PC-3 (cell line): ENCODE data around the gene MBNL1. TPM values are rescaled to one million over a fixed set of nuclear protein-coding genes. Genes with fewer than 3 reads are reported as not detected.

Experiments used
- ATAC-seq: fragments of 200-7000 bp; cut with Tn5 transposase; 2 replicates; pipeline ENCODE4 v1.9.1; 2020; ENCODE audit warnings: mild to moderate bottlenecking, moderate library complexity
- BruUV-seq: library from RNA; stranded (reverse); fragments of 400-500 nt; replicated peaks from 2 replicates; lab custom pipeline; 2021; lab: Mats Ljungman, UMichigan
- CTCF ChIA-PET: fragments of 300-600 bp; sonication (Branson Sonifier 250); formaldehyde crosslinking; loops from one replicate; lab custom pipeline; 2022; ENCODE audit warnings: antibody characterized with exemption; lab: Charles Lee
- POLR2A ChIA-PET: fragments of 300-600 bp; sonication (Branson Sonifier 250); formaldehyde crosslinking; loops from one replicate; lab custom pipeline; 2022; ENCODE audit warnings: antibody characterized with exemption; ENCODE audit not compliant: unreplicated experiment; lab: Charles Lee
- DNase-seq: peaks from one replicate; pipeline ENCODE4 v3.0.0-alpha.2; 2015
- H2AFZ ChIP-seq: fragments of 300-600 bp; sonication (generic); 2 replicates; pipeline ENCODE4 v1.6.0; 2016; ENCODE audit warnings: antibody characterized with exemption, low read length
- H3F3A ChIP-seq: fragments of 300-600 bp; sonication (generic); one replicate; pipeline ENCODE4 v1.6.0; 2017; ENCODE audit warnings: antibody characterized with exemption, low read length, control low read depth, mild to moderate bottlenecking; ENCODE audit not compliant: unreplicated experiment
- H3K27ac ChIP-seq: fragments of 300-600 bp; sonication (generic); 2 replicates; pipeline ENCODE4 v1.5.1; 2016; ENCODE audit warnings: mild to moderate bottlenecking, low read length
- H3K27me3 ChIP-seq: fragments of 300-600 bp; sonication (generic); 2 replicates; pipeline ENCODE4 v1.6.1; 2016; ENCODE audit warnings: low read length, mixed read lengths
- H3K36me3 ChIP-seq: fragments of 300-600 bp; sonication (generic); 2 replicates; pipeline ENCODE4 v1.6.1; 2016; ENCODE audit warnings: low read depth, mixed run types, low read length, mixed read lengths
- H3K4me1 ChIP-seq: fragments of 300-600 bp; sonication (generic); 2 replicates; pipeline ENCODE4 v1.5.1; 2016; ENCODE audit warnings: low read length; ENCODE audit not compliant: insufficient read depth
- H3K4me2 ChIP-seq: fragments of 300-600 bp; sonication (generic); 2 replicates; pipeline ENCODE4 v1.6.0; 2016; ENCODE audit warnings: low read length
- H3K4me3 ChIP-seq: fragments of 300-600 bp; sonication (generic); 2 replicates; pipeline ENCODE4 v1.5.1; 2016; ENCODE audit warnings: mild to moderate bottlenecking, low read length, mixed read lengths
- H3K79me2 ChIP-seq: fragments of 300-600 bp; sonication (generic); 2 replicates; pipeline ENCODE4 v1.6.1; 2017; ENCODE audit warnings: low read length, mixed read lengths
- H3K9ac ChIP-seq: fragments of 300-600 bp; sonication (generic); 2 replicates; pipeline ENCODE4 v1.6.0; 2016; ENCODE audit warnings: mild to moderate bottlenecking, low read length
- H3K9me2 ChIP-seq: fragments of 300-600 bp; sonication (generic); replicated peaks from 2 replicates; pipeline ENCODE4 v1.6.1; 2016; ENCODE audit warnings: mixed run types, low read length, mixed read lengths
- H3K9me3 ChIP-seq: fragments of 300-600 bp; sonication (generic); 2 replicates; pipeline ENCODE4 v1.6.1; 2016; ENCODE audit warnings: low read length, mixed read lengths
- H4K20me1 ChIP-seq: fragments of 300-600 bp; sonication (generic); 2 replicates; pipeline ENCODE4 v1.6.1; 2016; ENCODE audit warnings: low read length, mixed read lengths
- EZH2 ChIP-seq: fragments of 300-600 bp; sonication (generic); IDR thresholded peaks from one replicate; pipeline ENCODE4 v1.6.1; 2017; ENCODE audit warnings: antibody characterized with exemption, mild to moderate bottlenecking, low read length; ENCODE audit not compliant: unreplicated experiment
- EZH2phosphoT487 ChIP-seq: fragments of 300-600 bp; sonication (generic); IDR thresholded peaks from 2 replicates; pipeline ENCODE4 v1.6.1; 2018; ENCODE audit warnings: mild to moderate bottlenecking, antibody characterized with exemption, low read length, borderline replicate concordance
- intact Hi-C: fragments of 100-400 bp; cut with micrococcal nuclease; formaldehyde crosslinking; loops from 2 replicates; pipeline ENCODE4 v1.9.0; 2023
- total RNA-seq: library from RNA; depleted of rRNA; stranded (reverse); fragments of >200 nt; gene quantifications from 2 replicates; pipeline ENCODE4 v1.2.3, GENCODE V29; 2014
- TF ChIP-seq, protein P1 (sequence below): fragments of 300-600 bp; sonication (generic); conservative IDR thresholded peaks from 2 replicates; pipeline ENCODE4 v1.5.1; 2017; ENCODE audit warnings: antibody characterized with exemption, low read depth, mild to moderate bottlenecking, low read length

MBNL1 gene
- total RNA-seq, 1 experiment from 2014 or later, result 161 TPM

DNA sequence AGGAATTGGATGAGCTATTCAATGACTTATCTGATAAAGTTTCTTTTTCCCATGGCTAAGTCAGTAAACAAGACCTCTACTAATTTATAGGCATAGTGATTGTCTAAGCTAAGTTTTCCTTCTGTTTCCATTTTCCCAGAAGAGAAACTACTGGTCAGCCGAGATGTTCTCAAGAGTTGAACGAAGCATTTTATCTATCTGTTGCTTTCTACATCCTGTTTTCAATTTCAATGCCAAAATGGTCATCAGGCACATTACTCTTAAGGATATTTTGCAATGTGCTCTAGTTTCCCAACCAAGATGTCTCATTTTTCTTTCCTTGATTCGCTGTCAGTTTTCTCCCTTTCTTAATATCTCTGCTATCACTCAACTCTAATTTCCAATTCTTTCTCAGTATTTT lies 228.7 kb downstream of the MBNL1 start:
- Histone ChIP-seq H3K4me2 (no peak overlapping the region), H3K36me3 (no peaks in the 10 kb centered on the region), H3K79me2 (no peaks in the 10 kb centered on the region), H3K4me3 (no peak overlapping the region), H3F3A (no peaks in the 10 kb centered on the region), H2AFZ (no peak overlapping the region), H3K4me1 (peaks cover 7% of the 10 kb centered on the region; the same call in 1 of the 2 replicates), H3K27ac (no peak overlapping the region), H3K9me2 (no peaks in the 10 kb centered on the region), H3K9ac (no peak overlapping the region), H3K9me3 (no peaks in the 10 kb centered on the region), H3K27me3 (no peaks in the 10 kb centered on the region), H4K20me1 (no peaks in the 10 kb centered on the region)
- POLR2A ChIA-PET, result interaction anchor here (0.5 kb wide), 1 partner anchor 201 kb away, joined by 3 read pairs; no protein-coding TSS in a partner anchor
- CTCF ChIA-PET, result no interaction called here
- BruUV-seq, result no TSS peak
- ATAC-seq, result no peak
- intact Hi-C loops, result no loop called here
- no peak for DNase-seq
- TF ChIP-seq EZH2, result no peak

DNA sequence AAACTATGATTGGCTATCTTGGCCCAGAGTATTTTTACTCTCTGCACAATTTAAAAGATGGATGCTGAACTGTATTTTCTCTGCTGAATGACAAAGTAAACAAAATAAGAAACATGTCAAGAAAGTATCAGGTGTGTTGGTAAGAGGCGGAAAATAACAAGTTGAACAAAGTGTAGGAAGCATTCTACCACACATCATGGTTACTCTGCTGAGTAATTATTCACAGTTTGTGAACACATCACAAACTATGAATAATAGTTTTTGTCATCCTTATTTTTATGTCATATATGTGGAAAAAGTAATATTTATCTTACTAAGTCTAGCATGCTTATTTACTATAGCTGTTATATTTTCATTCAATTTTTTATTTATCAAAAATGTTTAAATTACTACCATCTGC lies 229.2 kb downstream of the MBNL1 start:
- intact Hi-C loops, result no loop called here
- no peak overlapping the region for H3K4me3 ChIP-seq
- no peak overlapping the region for H3K27ac ChIP-seq
- ChIA-PET CTCF (no interaction called here), POLR2A (no interaction called here)
- peaks cover 7% of the 10 kb centered on the region; the same call in 1 of the 2 replicates for H3K4me1 ChIP-seq
- no peaks in the 10 kb centered on the region for H3K9me2 ChIP-seq
- H3F3A ChIP-seq, result no peaks in the 10 kb centered on the region
- no peak overlapping the region for H3K9ac ChIP-seq
- no peaks in the 10 kb centered on the region for H3K9me3 ChIP-seq
- H3K4me2 ChIP-seq, result no peak overlapping the region
- H4K20me1 ChIP-seq, result no peaks in the 10 kb centered on the region
- no peak overlapping the region for H2AFZ ChIP-seq
- H3K27me3 ChIP-seq, result no peaks in the 10 kb centered on the region
- H3K79me2 ChIP-seq, result no peaks in the 10 kb centered on the region
- no peaks in the 10 kb centered on the region for H3K36me3 ChIP-seq
- ATAC-seq, result no peak
- BruUV-seq, result no TSS peak
- TF ChIP-seq EZH2phosphoT487 (no peak), EZH2 (no peak)
- TF ChIP-seq, protein P1, sequence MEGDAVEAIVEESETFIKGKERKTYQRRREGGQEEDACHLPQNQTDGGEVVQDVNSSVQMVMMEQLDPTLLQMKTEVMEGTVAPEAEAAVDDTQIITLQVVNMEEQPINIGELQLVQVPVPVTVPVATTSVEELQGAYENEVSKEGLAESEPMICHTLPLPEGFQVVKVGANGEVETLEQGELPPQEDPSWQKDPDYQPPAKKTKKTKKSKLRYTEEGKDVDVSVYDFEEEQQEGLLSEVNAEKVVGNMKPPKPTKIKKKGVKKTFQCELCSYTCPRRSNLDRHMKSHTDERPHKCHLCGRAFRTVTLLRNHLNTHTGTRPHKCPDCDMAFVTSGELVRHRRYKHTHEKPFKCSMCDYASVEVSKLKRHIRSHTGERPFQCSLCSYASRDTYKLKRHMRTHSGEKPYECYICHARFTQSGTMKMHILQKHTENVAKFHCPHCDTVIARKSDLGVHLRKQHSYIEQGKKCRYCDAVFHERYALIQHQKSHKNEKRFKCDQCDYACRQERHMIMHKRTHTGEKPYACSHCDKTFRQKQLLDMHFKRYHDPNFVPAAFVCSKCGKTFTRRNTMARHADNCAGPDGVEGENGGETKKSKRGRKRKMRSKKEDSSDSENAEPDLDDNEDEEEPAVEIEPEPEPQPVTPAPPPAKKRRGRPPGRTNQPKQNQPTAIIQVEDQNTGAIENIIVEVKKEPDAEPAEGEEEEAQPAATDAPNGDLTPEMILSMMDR, result no peak
- DNase-seq, result no peak

DNA sequence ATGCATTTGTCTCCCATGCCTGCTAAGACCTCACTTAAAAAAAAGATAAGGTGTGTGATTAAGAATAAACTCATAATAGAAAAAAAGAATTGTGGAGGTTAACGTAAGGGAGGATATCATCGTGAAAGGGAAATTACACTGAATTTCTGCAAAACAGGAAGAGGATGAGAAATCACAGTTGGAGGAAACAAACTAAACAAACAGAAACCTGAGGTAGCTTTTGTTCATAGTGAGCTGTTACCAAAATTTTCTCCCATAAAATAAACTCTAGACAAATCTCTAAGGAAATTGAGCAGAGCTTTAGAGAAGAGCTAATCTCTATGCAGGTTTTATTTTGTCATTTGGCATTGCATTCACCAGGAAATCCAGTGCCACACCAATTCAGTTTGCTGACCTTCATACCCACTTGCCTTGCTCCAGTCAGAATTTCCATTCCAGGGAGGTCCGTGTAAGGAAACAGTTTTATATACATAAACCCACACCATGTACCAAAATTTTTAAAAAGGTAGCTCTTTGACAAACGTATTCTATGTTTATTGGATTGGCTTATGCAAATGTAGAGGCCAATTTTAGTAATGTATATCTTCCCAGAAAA lies 231.2 kb downstream of the MBNL1 start:
- no peaks in the 10 kb centered on the region for H4K20me1 ChIP-seq
- ATAC-seq, result peak; percentile 71
- peaks cover 7% of the 10 kb centered on the region; the same call in 1 of the 2 replicates for H3K4me1 ChIP-seq
- no peak overlapping the region for H3K9ac ChIP-seq
- peak overlapping the region; percentile 52 for H3K4me2 ChIP-seq
- H3K79me2 ChIP-seq, result no peaks in the 10 kb centered on the region
- 0 out of 2 replicates have a peak overlapping the region, but pooled peaks have one; percentile 10 for H3K4me3 ChIP-seq
- no peaks in the 10 kb centered on the region for H3K36me3 ChIP-seq
- ChIA-PET CTCF (interaction anchor here (0.6 to 1.1 kb wide), 2 partner anchors 20 to 167 kb away, joined by 3 to 5 read pairs; no protein-coding TSS in a partner anchor), POLR2A (no interaction called here)
- H3K9me2 ChIP-seq, result no peaks in the 10 kb centered on the region
- no peaks in the 10 kb centered on the region for H3K27me3 ChIP-seq
- TF ChIP-seq EZH2phosphoT487 (no peak), EZH2 (no peak)
- TF ChIP-seq, protein P1, result no peak
- no peaks in the 10 kb centered on the region for H3K9me3 ChIP-seq
- no TSS peak for BruUV-seq
- H3F3A ChIP-seq, result no peaks in the 10 kb centered on the region
- H2AFZ ChIP-seq, result peak overlapping the region; percentile 56
- intact Hi-C loops, result no loop called here
- DNase-seq, result peak; percentile 21
- H3K27ac ChIP-seq, result no peak overlapping the region
